Choroid plexus epithelial cell (primary cell): ENCODE results near the gene ATOSB.

Experiments used
- DNase-seq: peaks from one replicate; pipeline ENCODE4 v3.0.0-alpha.2; 2010; ENCODE audit warnings: low read depth
- H3K4me3 ChIP-seq: 2 replicates; pipeline ENCODE4 v1.5.1; 2011; ENCODE audit warnings: low read depth, mild to moderate bottlenecking, control low read depth, low read length, moderate library complexity
- CTCF ChIP-seq: conservative IDR thresholded peaks from 2 replicates; pipeline ENCODE4 v1.5.1; 2011; ENCODE audit warnings: low read depth, mild to moderate bottlenecking, control low read depth, inconsistent platforms, low read length, moderate library complexity

ATOSB gene

GRCh38 chr9:35072461-35073278 lies 43.0 kb downstream of the ATOSB start, which contains the start of gene VCP:
VCP (minus strand) TSS chr9:35072625; CDS start chr9:35072353, 272 bp downstream.
- H3K4me3 ChIP-seq: peak within 1 kb of the TSS; percentile 100
- DNase-seq: peak; percentile 100
- TF ChIP-seq CTCF: no peak

- DNase-seq: peak; percentile 91
- peak overlapping the region; percentile 100 for H3K4me3 ChIP-seq
- TF ChIP-seq CTCF: peak; percentile 25
Measured at GRCh38 chr9:35071814-35072460, 43.7 kb downstream of the ATOSB start.

GRCh38 chr9:35070823-35071813 lies 44.5 kb downstream of the ATOSB start:
- peak overlapping the region; percentile 100 for H3K4me3 ChIP-seq
- peak; percentile 49 for DNase-seq
- no peak for TF ChIP-seq CTCF

GRCh38 chr9:35069020-35069419 lies 46.6 kb downstream of the ATOSB start:
- H3K4me3 ChIP-seq: no peak overlapping the region
- no peak for TF ChIP-seq CTCF
- DNase-seq: no peak

- DNase-seq: no peak
- TF ChIP-seq CTCF: no peak
- H3K4me3 ChIP-seq: no peak overlapping the region
Measured at GRCh38 chr9:35067056-35067455, 48.6 kb downstream of the ATOSB start.

GRCh38 chr9:35060548-35061207 lies 55.0 kb downstream of the ATOSB start:
- H3K4me3 ChIP-seq: no peak overlapping the region
- no peak for DNase-seq
- no peak for TF ChIP-seq CTCF
